ENCODE data around the gene LPP. TPM values are rescaled to one million over a fixed set of nuclear protein-coding genes. Genes with fewer than 3 reads are reported as not detected.

LPP gene
- total and polyA plus RNA-seq, 2 of the 13 experiments (the other 11 are each of a cell fraction or from before 2014, with no cell fraction given), result 19.2 to 29.9 TPM

GRCh38 chr3:188157971-188158370 is 4.0 kb downstream of the LPP start (continued):
- TF ChIP-seq PATZ1 (CRISPR knock-in tag; IDR thresholded peaks at IDR 0.05) (peak; percentile 41; the same call in 1 of the 2 replicates), ZNF33A (CRISPR knock-in tag; IDR thresholded peaks at IDR 0.05; ENCODE audit: borderline replicate concordance) (no peak), ELF1 (CRISPR knock-in tag; IDR thresholded peaks at IDR 0.05) (no peak), SMARCE1 (IDR thresholded peaks at IDR 0.05; ENCODE audit: borderline replicate concordance) (no peak), ZFYVE20 (CRISPR knock-in tag; IDR thresholded peaks at IDR 0.05; ENCODE audit: borderline replicate concordance, low read depth) (no peak), ZNF83 (CRISPR knock-in tag; IDR thresholded peaks at IDR 0.05; ENCODE audit: borderline replicate concordance) (no peak), BRCA1 (CRISPR knock-in tag; IDR thresholded peaks at IDR 0.05) (no peak), RBM22 (optimal IDR thresholded peaks at IDR 0.05; ENCODE audit: low read length) (no peak), ZNF562 (CRISPR knock-in tag; IDR thresholded peaks at IDR 0.05; ENCODE audit: borderline replicate concordance) (no peak), HNRNPK (IDR thresholded peaks at IDR 0.05; ENCODE audit: low read depth, low read length, poor library complexity, severe bottlenecking) (no peak), SATB2 (CRISPR knock-in tag; IDR thresholded peaks at IDR 0.05) (no peak), ZNF605 (CRISPR knock-in tag; IDR thresholded peaks at IDR 0.05) (no peak), CBX1 (IDR thresholded peaks at IDR 0.05; ENCODE audit: low read depth) (no peak), ZNF256 (CRISPR knock-in tag; conservative IDR thresholded peaks at IDR 0.05) (no peak), HNF1A (IDR thresholded peaks at IDR 0.05; ENCODE audit: low read depth) (no peak), HNF1A (CRISPR knock-in tag; IDR thresholded peaks at IDR 0.05; ENCODE audit: borderline replicate concordance) (no peak), ZSCAN25 (CRISPR knock-in tag; IDR thresholded peaks at IDR 0.05) (no peak), POLR2G (IDR thresholded peaks at IDR 0.05; ENCODE audit: low read depth, low read length) (no peak), ZNF354B (CRISPR knock-in tag; IDR thresholded peaks at IDR 0.05) (no peak), ADNP (CRISPR knock-in tag; IDR thresholded peaks at IDR 0.05) (no peak), SMAD3 (CRISPR knock-in tag; IDR thresholded peaks at IDR 0.05) (no peak), POLR2A (IDR thresholded peaks at IDR 0.05; ENCODE audit: insufficient read depth in 1 of 2, low read depth in 2 of 2, low read length in 2 of 2) (no peak), ZEB1 (IDR thresholded peaks at IDR 0.05; ENCODE audit: insufficient replicate concordance, low read depth) (peak; percentile 28), FOXK2 (IDR thresholded peaks at IDR 0.05) (no peak), DNMT3B (CRISPR knock-in tag; conservative IDR thresholded peaks at IDR 0.05) (no peak), ZNF44 (CRISPR knock-in tag; IDR thresholded peaks at IDR 0.05) (no peak), ZBTB39 (CRISPR knock-in tag; IDR thresholded peaks at IDR 0.05) (no peak)
